Activated T-helper 1 cell treated with anti-CD3 and anti-CD28 coated beads, Interleukin-12 subunit alpha, Interleukin-12 subunit beta, Interleukin-2, Interleukin-4 antibody, amounts not matched to agents 30 ng/mL and 10 ng/mL and 1 ng/mL, durations not matched to agents 14 hours and 24 hours and 36 hours (primary cell): ENCODE measurements around the gene RDH13. TPM values are rescaled to one million over a fixed set of nuclear protein-coding genes. Genes with fewer than 3 reads are reported as not detected.
A peak's percentile ranks its signal among the peaks of the same experiment; 100 is the strongest.

Experiments
- DNase-seq: peaks from one replicate; pipeline ENCODE4 v3.0.0; 2021; ENCODE audit warnings: low spot score
- H3K27ac Mint-ChIP-seq: one replicate; pipeline ENCODE4 v1.8.0; 2021; ENCODE audit warnings: mild to moderate bottlenecking, mixed read lengths
- H3K27me3 Mint-ChIP-seq: one replicate; pipeline ENCODE4 v1.8.0; 2022; ENCODE audit warnings: mild to moderate bottlenecking, moderate library complexity, mixed read lengths; ENCODE audit not compliant: insufficient read depth
- H3K36me3 Mint-ChIP-seq: one replicate; pipeline ENCODE4 v1.8.0; 2021; ENCODE audit warnings: low read depth, mixed read lengths
- H3K4me1 Mint-ChIP-seq: one replicate; pipeline ENCODE4 v1.8.0; 2021; ENCODE audit warnings: low read depth, mixed read lengths
- H3K4me3 Mint-ChIP-seq: one replicate; pipeline ENCODE4 v1.8.0; 2021; ENCODE audit warnings: mild to moderate bottlenecking, moderate library complexity, mixed read lengths
- H3K9me3 Mint-ChIP-seq: one replicate; pipeline ENCODE4 v1.8.0; 2021; ENCODE audit warnings: mixed read lengths
- intact Hi-C: fragments of 100-400 bp; cut with micrococcal nuclease; formaldehyde crosslinking; loops from one replicate; pipeline ENCODE4 v1.15.1; 2024
- total RNA-seq: library from RNA; stranded (reverse); gene quantifications from 2 replicates; pipeline ENCODE4 v1.2.3, GENCODE V29; 2022

Gene RDH13
- total RNA-seq, 1 donor from 2014 or later: 21.7 TPM

DNA sequence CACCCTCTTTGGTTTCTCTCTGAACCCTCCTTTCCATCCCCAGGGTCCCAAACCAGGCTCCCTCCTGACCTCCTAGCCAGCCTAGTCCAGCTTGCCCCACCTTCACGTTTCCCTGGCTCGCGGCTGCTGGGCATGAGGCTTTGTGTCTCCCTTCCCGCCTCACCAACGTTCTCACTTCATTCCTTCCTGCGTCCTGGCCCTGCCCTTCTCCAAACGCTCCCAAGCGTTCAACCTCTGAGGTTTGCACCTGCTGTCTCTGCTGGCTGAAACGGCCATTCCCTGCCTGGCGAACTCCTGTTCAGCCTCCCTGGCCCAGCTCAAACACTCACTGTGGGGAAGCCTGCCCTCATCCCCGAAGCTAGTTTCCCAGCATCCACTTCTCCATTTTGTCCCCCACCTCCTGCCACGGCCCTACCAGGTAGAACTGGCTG, 25.1 kb upstream of the RDH13 start:
- Mint-ChIP-seq H3K36me3 (peaks cover 17% of the 10 kb centered on the region), H3K4me1 (peaks cover 16% of the 10 kb centered on the region), H3K4me3 (no peak overlapping the region), H3K27me3 (peaks cover 32% of the 10 kb centered on the region), H3K27ac (no peak overlapping the region), H3K9me3 (no peaks in the 10 kb centered on the region)
- DNase-seq: no peak
- intact Hi-C loops: loop anchor here (2.0 to 10.0 kb wide), 4 partner anchors 29 to 923 kb away; partner anchors contain the start of genes PPP1R12C, PPP6R1 and ZNF784

DNA sequence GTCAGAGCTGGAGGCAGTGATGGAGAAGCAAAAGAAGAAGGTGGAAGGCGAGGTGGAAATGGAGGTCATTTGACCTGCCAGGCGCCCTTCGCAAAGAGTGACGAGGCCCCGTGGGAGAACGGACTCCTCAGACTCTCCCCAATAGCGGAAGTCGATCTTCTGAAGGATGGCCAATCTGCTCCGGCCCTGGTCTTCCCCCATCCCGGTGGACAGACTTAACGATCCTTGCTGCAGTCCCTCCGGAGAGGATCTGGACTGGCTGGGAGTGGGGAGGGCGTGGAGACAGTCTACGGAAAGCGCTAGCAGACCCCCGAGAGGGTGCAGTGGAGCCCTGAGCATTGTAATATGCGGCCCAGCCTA, 24.6 kb upstream of the RDH13 start:
- no peak overlapping the region for H3K27ac Mint-ChIP-seq
- H3K4me1 Mint-ChIP-seq: peaks cover 20% of the 10 kb centered on the region
- peaks cover 36% of the 10 kb centered on the region for H3K27me3 Mint-ChIP-seq
- H3K4me3 Mint-ChIP-seq: peak overlapping the region; percentile 39
- peaks cover 17% of the 10 kb centered on the region for H3K36me3 Mint-ChIP-seq
- intact Hi-C loops: loop anchor here (10.0 kb wide), 3 partner anchors 167 to 923 kb away; partner anchors contain the start of genes PPP6R1 and ZNF784
- DNase-seq: no peak
- no peaks in the 10 kb centered on the region for H3K9me3 Mint-ChIP-seq

DNA sequence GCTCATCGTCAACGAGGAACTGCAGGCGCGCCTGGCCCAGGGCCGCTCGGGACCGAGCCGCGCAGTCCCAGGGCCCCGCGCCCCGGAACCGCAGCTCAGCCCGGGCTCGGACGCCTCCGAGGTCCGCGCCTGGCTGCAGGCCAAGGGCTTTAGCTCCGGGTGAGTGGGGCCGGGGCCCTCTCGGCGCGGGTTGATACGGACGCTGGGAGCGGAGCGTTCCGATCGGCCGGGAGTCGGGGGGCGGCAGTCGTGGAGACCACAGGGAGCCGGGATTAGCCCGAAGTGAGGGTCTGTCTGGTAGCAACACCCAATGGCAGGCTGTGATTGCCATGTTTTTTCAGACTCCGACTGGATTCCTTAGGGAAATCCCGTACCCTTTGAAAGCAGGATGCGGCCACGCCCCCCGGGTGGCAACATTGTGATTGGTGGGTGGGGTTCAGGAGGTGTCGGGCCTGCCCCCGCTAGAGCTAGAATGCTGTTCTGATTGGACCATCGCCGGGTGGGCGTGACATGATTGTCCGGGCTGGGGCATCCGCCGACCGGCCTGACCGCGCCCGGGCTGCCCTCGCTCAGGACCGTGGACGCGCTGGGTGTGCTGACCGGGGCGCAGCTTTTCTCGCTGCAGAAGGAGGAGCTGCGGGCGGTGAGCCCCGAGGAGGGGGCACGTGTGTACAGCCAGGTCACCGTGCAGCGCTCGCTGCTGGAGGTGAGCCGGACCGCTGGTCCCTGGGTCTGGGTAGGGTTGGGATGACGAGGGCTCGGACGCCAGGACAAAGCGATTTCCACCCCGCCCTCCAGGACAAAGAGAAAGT, 24.0 kb upstream of the RDH13 start:
- peaks cover 17% of the 10 kb centered on the region for H3K36me3 Mint-ChIP-seq
- intact Hi-C loops: loop anchor here (10.0 kb wide), 3 partner anchors 168 to 922 kb away; partner anchors contain the start of genes PPP6R1 and ZNF784
- H3K27me3 Mint-ChIP-seq: peaks cover 40% of the 10 kb centered on the region
- peaks cover 23% of the 10 kb centered on the region for H3K4me1 Mint-ChIP-seq
- no peaks in the 10 kb centered on the region for H3K9me3 Mint-ChIP-seq
- peak overlapping the region; percentile 39 for H3K4me3 Mint-ChIP-seq
- H3K27ac Mint-ChIP-seq: no peak overlapping the region
- peak; percentile 28 for DNase-seq

DNA sequence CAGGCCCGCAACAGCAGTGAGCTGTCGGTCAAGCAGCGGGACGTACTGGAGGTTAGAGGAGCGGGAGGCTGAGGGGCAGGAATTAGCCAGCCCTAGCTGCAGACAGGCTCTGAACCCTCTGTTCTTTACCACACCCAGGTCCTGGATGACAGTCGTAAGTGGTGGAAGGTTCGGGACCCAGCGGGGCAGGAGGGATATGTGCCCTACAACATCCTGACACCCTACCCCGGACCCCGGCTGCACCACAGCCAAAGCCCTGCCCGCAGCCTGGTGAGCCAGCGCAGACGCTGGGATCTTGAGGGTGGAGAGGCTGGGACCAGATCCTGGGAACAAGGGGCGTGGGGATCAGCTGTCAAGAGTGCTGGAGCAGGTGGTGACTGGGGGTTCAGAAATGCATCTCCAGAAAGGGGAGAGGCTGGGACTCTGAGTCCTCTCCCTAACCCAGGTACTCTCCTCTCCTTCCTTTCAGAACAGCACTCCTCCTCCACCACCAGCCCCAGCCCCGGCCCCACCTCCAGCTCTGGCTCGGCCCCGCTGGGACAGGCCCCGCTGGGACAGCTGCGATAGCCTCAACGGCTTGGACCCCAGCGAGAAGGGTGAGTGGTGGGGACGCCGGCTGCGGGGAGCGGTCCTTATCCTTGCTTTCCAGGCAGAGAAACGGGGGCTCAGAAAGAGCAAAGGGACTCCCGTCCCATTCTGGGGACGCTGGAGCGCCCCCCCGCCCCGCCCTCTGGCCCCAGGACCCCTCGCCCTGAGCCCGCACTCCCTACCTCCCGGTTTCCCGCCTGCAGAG, 23.2 kb upstream of the RDH13 start:
- intact Hi-C loops: loop anchor here (10.0 kb wide), 3 partner anchors 169 to 921 kb away; partner anchors contain the start of genes PPP6R1 and ZNF784
- Mint-ChIP-seq H3K27me3 (peaks cover 43% of the 10 kb centered on the region), H3K4me3 (no peak overlapping the region), H3K36me3 (peaks cover 17% of the 10 kb centered on the region), H3K9me3 (no peaks in the 10 kb centered on the region), H3K4me1 (peaks cover 23% of the 10 kb centered on the region), H3K27ac (no peak overlapping the region)
- DNase-seq: no peak

DNA sequence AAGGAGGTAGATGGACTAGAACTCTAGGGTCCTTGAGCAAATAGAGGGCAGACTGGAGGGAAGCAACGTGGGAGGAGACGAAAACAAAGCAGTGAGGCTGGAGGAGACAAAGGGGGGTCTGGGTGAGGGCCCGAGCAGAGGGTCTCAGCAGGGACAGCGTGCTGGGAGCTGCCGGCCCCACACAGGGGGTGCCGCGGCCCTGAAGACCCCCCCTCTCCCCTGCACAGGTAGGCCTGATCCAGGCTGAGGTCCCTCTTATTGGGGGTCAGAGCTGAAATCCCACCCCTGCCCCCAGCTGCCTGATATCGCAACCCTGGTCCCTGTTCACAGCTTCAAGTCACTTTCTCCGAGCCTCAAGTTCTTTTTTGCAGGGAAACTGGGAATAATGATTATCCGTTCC, 21.5 kb upstream of the RDH13 start:
- Mint-ChIP-seq H3K27me3 (peaks cover 44% of the 10 kb centered on the region), H3K9me3 (no peaks in the 10 kb centered on the region), H3K4me3 (no peak overlapping the region), H3K27ac (no peak overlapping the region), H3K4me1 (peaks cover 36% of the 10 kb centered on the region), H3K36me3 (peaks cover 11% of the 10 kb centered on the region)
- no peak for DNase-seq
- intact Hi-C loops: loop anchor here (5.0 to 10.0 kb wide), 5 partner anchors 170 to 920 kb away; partner anchors contain the start of genes PPP6R1, UBE2S and ZNF784

DNA sequence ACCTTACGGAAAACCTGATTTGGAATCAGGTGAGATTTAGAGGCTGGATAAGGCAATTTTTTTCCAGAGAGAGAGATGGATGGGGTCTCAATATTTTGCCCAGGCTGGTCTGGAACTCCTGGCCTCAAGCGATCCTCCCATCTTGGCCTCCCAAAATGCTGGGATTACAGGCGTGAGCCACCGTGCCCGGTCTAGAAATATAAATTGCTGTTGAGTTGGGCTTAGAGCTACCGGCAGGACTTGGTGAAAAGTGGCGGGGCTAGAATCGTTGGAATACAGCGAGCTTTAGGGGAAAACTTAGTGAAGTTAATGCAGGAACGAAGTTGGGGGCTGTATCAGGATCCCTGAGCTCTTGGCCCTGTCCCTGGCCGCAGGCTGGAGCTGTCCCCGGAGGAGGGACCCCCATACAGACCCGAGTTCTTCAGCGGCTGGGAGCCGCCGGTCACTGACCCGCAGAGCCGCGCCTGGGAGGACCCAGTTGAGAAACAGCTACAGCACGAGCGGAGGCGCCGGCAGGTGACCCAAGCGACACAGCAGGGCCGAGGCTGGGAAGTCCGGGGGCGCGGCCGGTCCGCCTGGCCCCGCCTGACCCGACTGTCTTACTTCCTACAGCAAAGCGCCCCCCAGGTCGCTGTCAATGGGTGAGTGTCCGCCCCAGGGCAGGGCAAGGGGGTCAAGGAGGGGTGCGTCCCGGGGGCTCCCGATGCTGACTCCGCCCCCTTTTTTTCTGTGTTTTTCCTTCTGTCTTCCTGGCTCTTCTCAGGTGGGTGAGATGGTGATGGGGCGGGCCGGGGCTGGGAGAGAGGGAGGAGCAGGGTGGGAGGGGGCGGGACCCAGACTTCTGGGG, 20.3 kb upstream of the RDH13 start:
- Mint-ChIP-seq H3K4me1 (peaks cover 31% of the 10 kb centered on the region), H3K27ac (no peak overlapping the region), H3K27me3 (peaks cover 38% of the 10 kb centered on the region)

GRCh38 chr19:55082020-55082851, 19.3 kb upstream of the RDH13 start:
- Mint-ChIP-seq H3K4me3 (peak overlapping the region; percentile 88), H3K9me3 (no peaks in the 10 kb centered on the region), H3K36me3 (no peaks in the 10 kb centered on the region), H3K27me3 (peaks cover 35% of the 10 kb centered on the region), H3K4me1 (peaks cover 25% of the 10 kb centered on the region), H3K27ac (peak overlapping the region; percentile 8)
- intact Hi-C loops: loop anchor here (2.0 to 10.0 kb wide), 6 partner anchors 85 to 917 kb away; partner anchors contain the start of genes DNAAF3, PPP6R1, UBE2S and ZNF784
- DNase-seq: peak; percentile 33

More for the DNA sequence above, 20.3 kb upstream of the RDH13 start:
- H3K36me3 Mint-ChIP-seq: peaks cover 4% of the 10 kb centered on the region
- no peaks in the 10 kb centered on the region for H3K9me3 Mint-ChIP-seq
- H3K4me3 Mint-ChIP-seq: no peak overlapping the region
- intact Hi-C loops: loop anchor here (2.0 to 10.0 kb wide), 6 partner anchors 84 to 918 kb away; partner anchors contain the start of genes DNAAF3, PPP6R1, UBE2S and ZNF784
- no peak for DNase-seq

DNA sequence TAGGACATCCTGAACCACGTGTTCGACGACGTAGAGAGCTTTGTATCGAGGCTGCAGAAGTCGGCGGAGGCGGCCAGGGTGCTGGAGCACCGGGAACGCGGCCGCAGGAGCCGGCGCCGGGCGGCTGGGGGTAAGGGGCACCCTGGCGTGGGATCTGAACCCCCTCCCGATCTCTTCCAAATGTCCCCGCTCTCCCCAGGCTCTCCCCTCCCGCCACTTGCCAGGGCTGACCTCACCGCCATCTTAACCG, 18.7 kb upstream of the RDH13 start:
- H3K27ac Mint-ChIP-seq: peak overlapping the region; percentile 67
- intact Hi-C loops: loop anchor here (1.0 to 10.0 kb wide), 10 partner anchors 18 to 945 kb away; partner anchors contain the start of genes CNOT3, DNAAF3, PPP1R12C and PPP6R1

DNA sequence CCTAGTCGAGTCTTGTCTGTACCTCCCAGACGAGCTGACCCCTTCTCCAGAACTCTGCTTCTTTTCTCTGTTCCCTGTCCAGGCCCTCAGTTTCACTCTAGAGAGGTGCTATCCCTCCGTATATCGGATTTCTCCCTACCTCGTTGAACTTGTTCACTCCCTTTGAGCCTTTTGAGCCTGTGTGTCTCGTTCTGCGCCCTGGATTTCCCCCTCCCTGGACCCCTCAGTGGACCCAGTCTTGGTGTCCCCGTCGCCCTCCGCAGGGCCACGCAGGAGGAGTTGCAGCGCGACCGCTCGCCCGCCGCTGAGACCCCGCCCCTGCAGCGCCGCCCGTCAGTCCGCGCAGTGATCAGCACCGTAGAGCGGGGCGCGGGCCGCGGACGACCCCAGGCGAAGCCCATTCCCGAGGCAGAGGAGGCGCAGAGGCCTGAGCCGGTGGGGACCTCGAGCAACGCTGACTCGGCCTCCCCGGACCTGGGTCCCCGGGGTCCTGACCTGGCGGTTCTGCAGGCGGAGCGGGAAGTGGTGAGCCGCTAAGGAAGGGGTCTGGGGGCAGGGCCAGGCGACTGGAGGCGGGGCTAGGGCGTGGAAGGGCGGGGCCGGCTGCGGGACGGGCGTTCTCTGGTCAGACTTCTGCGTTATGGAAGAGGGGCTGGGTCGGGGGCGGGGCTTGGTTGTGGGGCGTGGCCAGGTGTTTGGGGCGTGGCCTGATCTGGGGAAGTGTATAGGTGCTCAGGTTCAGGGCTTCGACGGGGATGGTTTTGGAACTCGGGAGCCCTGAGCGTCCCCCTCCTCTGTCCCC, 18.2 kb upstream of the RDH13 start:
- H3K4me3 Mint-ChIP-seq: peak overlapping the region; percentile 88
- peak overlapping the region; percentile 67 for H3K27ac Mint-ChIP-seq
- peaks cover 23% of the 10 kb centered on the region for H3K4me1 Mint-ChIP-seq
- peak; percentile 92 for DNase-seq
- H3K27me3 Mint-ChIP-seq: peaks cover 35% of the 10 kb centered on the region
- intact Hi-C loops: loop anchor here (1.0 to 10.0 kb wide), 10 partner anchors 18 to 944 kb away; partner anchors contain the start of genes CNOT3, HSPBP1, PPP1R12C and PPP6R1
- H3K36me3 Mint-ChIP-seq: no peaks in the 10 kb centered on the region
- H3K9me3 Mint-ChIP-seq: no peaks in the 10 kb centered on the region

More for the DNA sequence above, 18.7 kb upstream of the RDH13 start:
- no peak for DNase-seq
- H3K9me3 Mint-ChIP-seq: no peaks in the 10 kb centered on the region
- H3K4me3 Mint-ChIP-seq: peak overlapping the region; percentile 88
- no peaks in the 10 kb centered on the region for H3K36me3 Mint-ChIP-seq
- H3K27me3 Mint-ChIP-seq: peaks cover 35% of the 10 kb centered on the region
- peaks cover 23% of the 10 kb centered on the region for H3K4me1 Mint-ChIP-seq

GRCh38 chr19:55080121-55080967, 17.4 kb upstream of the RDH13 start:
- Mint-ChIP-seq H3K36me3 (no peaks in the 10 kb centered on the region), H3K4me1 (peaks cover 23% of the 10 kb centered on the region), H3K4me3 (peak overlapping the region; percentile 88), H3K27me3 (peaks cover 32% of the 10 kb centered on the region), H3K9me3 (no peaks in the 10 kb centered on the region), H3K27ac (peak overlapping the region; percentile 94)
- intact Hi-C loops: loop anchor here (1.0 to 10.0 kb wide), 8 partner anchors 174 to 944 kb away; partner anchors contain the start of genes CNOT3, HSPBP1, PPP6R1 and UBE2S
- peak; percentile 71 for DNase-seq
